Mesothelial cell of epicardium (in vitro differentiated cells): ENCODE results near the gene FEM1C. TPM values are rescaled to one million over a fixed set of nuclear protein-coding genes. Genes with fewer than 3 reads are reported as not detected.

Experiments used
- DNase-seq, 2 experiments: peaks; one replicate each; pipeline ENCODE4 v3.0.0; 2021; ENCODE audit warnings: low spot score in 2 of 2; ENCODE audit not compliant: unreplicated experiment in 2 of 2
- H3K27ac Mint-ChIP-seq: 2 replicates; pipeline ENCODE4 v1.8.0; 2021; ENCODE audit warnings: mixed read lengths
- H3K27me3 Mint-ChIP-seq: 2 replicates; pipeline ENCODE4 v1.8.0; 2021; ENCODE audit warnings: low read depth, mixed read lengths
- H3K36me3 Mint-ChIP-seq: 2 replicates; pipeline ENCODE4 v1.8.0; 2021; ENCODE audit warnings: mixed read lengths
- H3K4me1 Mint-ChIP-seq: 2 replicates; pipeline ENCODE4 v1.8.0; 2021; ENCODE audit warnings: mixed read lengths
- H3K4me3 Mint-ChIP-seq: 2 replicates; pipeline ENCODE4 v1.8.0; 2021; ENCODE audit warnings: mild to moderate bottlenecking, moderate library complexity, mixed read lengths
- H3K9me3 Mint-ChIP-seq: 2 replicates; pipeline ENCODE4 v1.8.0; 2021; ENCODE audit warnings: mixed read lengths
- CTCF ChIP-seq: fragments of 200-600 bp; sonication (generic); IDR thresholded peaks from one replicate; pipeline ENCODE4 v1.5.0; 2021; ENCODE audit warnings: antibody characterized with exemption; ENCODE audit not compliant: unreplicated experiment
- total RNA-seq: library from RNA; stranded (reverse); gene quantifications from 3 replicates; pipeline ENCODE4 v1.2.1, GENCODE V29; 2021

The FEM1C gene
- 15.2 to 15.9 TPM (median 15.5 TPM) in 3 replicates for total RNA-seq

- Mint-ChIP-seq H3K9me3 (no peaks in the 10 kb centered on the region), H3K36me3 (peaks cover 9% of the 10 kb centered on the region), H3K4me3 (peak within 1 kb of the TSS; percentile 96), H3K27ac (peak within 1 kb of the TSS; percentile 99), H3K4me1 (peaks cover 36% of the 10 kb centered on the region), H3K27me3 (no peaks in the 10 kb centered on the region)
- DNase-seq: peak; percentile 94 to 95
- TF ChIP-seq CTCF: no peak
These were observed at the start of gene FEM1C for GRCh38 chr5:115544436-115545350. TSS of gene FEM1C (minus strand) at chr5:115544775. CDS start at chr5:115543493, 1,282 bp downstream.

GRCh38 chr5:115589043-115589442, 44.5 kb upstream of the FEM1C start:
- H3K4me1 Mint-ChIP-seq: no peaks in the 10 kb centered on the region
- DNase-seq: no peak
- no peak for TF ChIP-seq CTCF
- H3K27ac Mint-ChIP-seq: no peak overlapping the region
- no peaks in the 10 kb centered on the region for H3K27me3 Mint-ChIP-seq
- H3K9me3 Mint-ChIP-seq: no peaks in the 10 kb centered on the region
- no peak overlapping the region for H3K4me3 Mint-ChIP-seq
- H3K36me3 Mint-ChIP-seq: no peaks in the 10 kb centered on the region

- Mint-ChIP-seq H3K27me3 (no peaks in the 10 kb centered on the region), H3K9me3 (no peaks in the 10 kb centered on the region), H3K4me3 (no peak overlapping the region), H3K4me1 (no peaks in the 10 kb centered on the region), H3K36me3 (no peaks in the 10 kb centered on the region), H3K27ac (no peak overlapping the region)
- DNase-seq: no peak
- TF ChIP-seq CTCF: no peak
These were observed 44.1 kb upstream of the FEM1C start for GRCh38 chr5:115588640-115589039.

- Mint-ChIP-seq H3K9me3 (no peaks in the 10 kb centered on the region), H3K27ac (no peak overlapping the region), H3K4me1 (no peaks in the 10 kb centered on the region), H3K4me3 (no peak overlapping the region), H3K27me3 (no peaks in the 10 kb centered on the region), H3K36me3 (no peaks in the 10 kb centered on the region)
- DNase-seq: no peak
- peak; percentile 74 for TF ChIP-seq CTCF
These were observed 42.1 kb upstream of the FEM1C start for GRCh38 chr5:115586525-115587146.

GRCh38 chr5:115585265-115585664, 40.7 kb upstream of the FEM1C start:
- no peak overlapping the region for H3K27ac Mint-ChIP-seq
- no peak for TF ChIP-seq CTCF
- no peak for DNase-seq
- H3K9me3 Mint-ChIP-seq: no peaks in the 10 kb centered on the region
- no peaks in the 10 kb centered on the region for H3K36me3 Mint-ChIP-seq
- no peaks in the 10 kb centered on the region for H3K27me3 Mint-ChIP-seq
- H3K4me3 Mint-ChIP-seq: no peak overlapping the region
- no peaks in the 10 kb centered on the region for H3K4me1 Mint-ChIP-seq
